Ovary (tissue), 3 donors: ENCODE results near the gene GMPR2.

Experiments used
- EP300 ChIP-seq: sonication (generic); formaldehyde crosslinking; IDR thresholded peaks from one replicate; pipeline ENCODE4 v1.6.1; 2017; ENCODE audit warnings: antibody characterized with exemption
- TF ChIP-seq, protein P1 (sequence below), 3 donors: fragments of 450-650 bp in 2 of 3; fragments of 200-600 bp in 1 of 3; IDR thresholded peaks; one replicate each; pipeline versions ENCODE4 v1.5.1 to v1.8.0; 2016 to 2022; ENCODE audit warnings: antibody characterized with exemption in 3 of 3, mild to moderate bottlenecking in 1 of 3
- donor health status: DM: no; HTN: no; CAD: no.

DNA sequence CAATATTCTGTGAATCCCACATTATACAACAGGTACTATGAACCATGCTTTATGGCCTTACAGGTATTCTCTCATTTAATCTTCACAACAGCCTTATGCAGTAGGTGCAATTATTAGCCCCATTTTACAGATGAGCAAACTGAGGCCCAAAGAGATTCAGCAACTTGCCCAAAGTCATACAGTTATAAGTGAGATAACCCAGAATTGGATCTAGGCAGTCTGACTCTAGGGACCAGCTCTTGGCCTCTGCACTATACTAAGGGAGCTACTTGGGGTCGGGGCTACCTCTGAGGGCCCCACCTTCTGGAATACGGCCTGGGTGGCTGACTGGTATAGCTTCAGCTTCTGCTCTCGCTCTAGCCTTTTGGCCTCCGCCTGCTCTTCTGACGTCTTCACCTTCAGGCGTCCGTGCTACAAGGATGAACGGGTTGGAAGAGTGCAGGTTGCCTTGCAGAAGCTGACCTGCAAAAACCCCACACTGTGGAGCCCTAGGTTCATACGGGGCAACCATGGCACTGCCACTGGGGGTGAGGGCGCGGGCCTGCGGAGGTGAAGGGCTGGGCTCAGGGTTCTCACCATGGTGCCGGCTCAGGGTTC lies 37.9 kb downstream of the GMPR2 start:
- TF ChIP-seq EP300: no peak
- TF ChIP-seq, protein P1, sequence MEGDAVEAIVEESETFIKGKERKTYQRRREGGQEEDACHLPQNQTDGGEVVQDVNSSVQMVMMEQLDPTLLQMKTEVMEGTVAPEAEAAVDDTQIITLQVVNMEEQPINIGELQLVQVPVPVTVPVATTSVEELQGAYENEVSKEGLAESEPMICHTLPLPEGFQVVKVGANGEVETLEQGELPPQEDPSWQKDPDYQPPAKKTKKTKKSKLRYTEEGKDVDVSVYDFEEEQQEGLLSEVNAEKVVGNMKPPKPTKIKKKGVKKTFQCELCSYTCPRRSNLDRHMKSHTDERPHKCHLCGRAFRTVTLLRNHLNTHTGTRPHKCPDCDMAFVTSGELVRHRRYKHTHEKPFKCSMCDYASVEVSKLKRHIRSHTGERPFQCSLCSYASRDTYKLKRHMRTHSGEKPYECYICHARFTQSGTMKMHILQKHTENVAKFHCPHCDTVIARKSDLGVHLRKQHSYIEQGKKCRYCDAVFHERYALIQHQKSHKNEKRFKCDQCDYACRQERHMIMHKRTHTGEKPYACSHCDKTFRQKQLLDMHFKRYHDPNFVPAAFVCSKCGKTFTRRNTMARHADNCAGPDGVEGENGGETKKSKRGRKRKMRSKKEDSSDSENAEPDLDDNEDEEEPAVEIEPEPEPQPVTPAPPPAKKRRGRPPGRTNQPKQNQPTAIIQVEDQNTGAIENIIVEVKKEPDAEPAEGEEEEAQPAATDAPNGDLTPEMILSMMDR (IDR thresholded peaks at IDR 0.05): no peak
